ENCODE results near the gene RAPGEF1. TPM values are rescaled to one million over a fixed set of nuclear protein-coding genes. Genes with fewer than 3 reads are reported as not detected.
"Not testable (repeated sequence)": the region's sequence is repeated elsewhere in the genome, so short reads cannot be mapped to it uniquely, and the experiment has no call there.

The RAPGEF1 gene
- total and polyA plus RNA-seq, 7 donors = 14.4 to 58.2 (median 45.3) TPM

DNA sequence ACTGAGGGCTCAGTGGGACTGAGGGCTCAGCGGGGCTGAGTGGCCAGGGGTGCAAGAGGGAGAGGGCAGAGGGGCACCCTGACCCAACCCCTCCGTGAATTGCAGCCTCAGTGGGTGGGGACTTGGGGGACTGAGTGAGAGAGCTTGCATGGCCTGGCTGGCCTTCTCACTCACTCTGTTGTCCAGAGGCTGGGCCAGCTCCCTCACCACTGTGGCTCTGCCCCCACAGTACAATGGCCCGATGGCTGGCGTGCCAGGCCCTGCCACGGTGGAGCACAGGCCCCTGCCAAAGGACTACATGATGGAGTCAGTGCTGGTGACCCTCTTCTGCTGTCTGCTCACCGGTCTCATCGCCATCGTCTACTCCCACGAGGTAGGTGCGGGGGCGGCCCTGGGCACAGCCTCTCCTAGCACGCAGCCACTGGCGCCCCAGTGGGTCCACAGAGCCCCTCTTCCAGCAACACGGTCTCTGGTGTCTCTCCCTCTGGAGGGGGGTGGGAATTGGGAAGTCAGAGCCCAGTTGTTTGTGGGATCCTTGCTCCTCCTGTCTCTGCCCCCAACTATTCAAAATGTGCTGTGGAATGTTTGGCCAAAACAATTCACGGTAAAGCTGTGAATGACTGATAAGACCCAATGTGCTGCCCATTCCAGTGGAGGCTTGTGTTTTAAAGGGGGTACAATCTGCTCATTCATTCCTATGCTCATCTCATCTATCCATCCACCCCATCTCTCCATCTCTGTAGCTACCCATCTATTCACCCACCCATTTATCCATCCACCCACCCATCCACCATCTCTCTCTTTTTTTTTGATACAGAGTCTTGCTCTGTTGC lies 183.8 kb downstream of the RAPGEF1 start:
- 92 to 94% methylated on average over 15 of the region's 15 CpGs for WGBS, 2 donors
- TF ChIP-seq EP300 (IDR thresholded peaks at IDR 0.05) (no peak), POLR2A (IDR thresholded peaks at IDR 0.05) (no peak), POLR2AphosphoS5 (IDR thresholded peaks at IDR 0.05) (no peak)
- TF ChIP-seq, protein P1, sequence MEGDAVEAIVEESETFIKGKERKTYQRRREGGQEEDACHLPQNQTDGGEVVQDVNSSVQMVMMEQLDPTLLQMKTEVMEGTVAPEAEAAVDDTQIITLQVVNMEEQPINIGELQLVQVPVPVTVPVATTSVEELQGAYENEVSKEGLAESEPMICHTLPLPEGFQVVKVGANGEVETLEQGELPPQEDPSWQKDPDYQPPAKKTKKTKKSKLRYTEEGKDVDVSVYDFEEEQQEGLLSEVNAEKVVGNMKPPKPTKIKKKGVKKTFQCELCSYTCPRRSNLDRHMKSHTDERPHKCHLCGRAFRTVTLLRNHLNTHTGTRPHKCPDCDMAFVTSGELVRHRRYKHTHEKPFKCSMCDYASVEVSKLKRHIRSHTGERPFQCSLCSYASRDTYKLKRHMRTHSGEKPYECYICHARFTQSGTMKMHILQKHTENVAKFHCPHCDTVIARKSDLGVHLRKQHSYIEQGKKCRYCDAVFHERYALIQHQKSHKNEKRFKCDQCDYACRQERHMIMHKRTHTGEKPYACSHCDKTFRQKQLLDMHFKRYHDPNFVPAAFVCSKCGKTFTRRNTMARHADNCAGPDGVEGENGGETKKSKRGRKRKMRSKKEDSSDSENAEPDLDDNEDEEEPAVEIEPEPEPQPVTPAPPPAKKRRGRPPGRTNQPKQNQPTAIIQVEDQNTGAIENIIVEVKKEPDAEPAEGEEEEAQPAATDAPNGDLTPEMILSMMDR (IDR thresholded peaks at IDR 0.05) = no peak
- H3K4me3 ChIP-seq = no peak overlapping the region
- no peaks in the 10 kb centered on the region for H3K36me3 ChIP-seq
- no peaks in the 10 kb centered on the region for H3K9me3 ChIP-seq
- H3K4me1 ChIP-seq = no peaks in the 10 kb centered on the region
- DNase-seq = no peak
- intact Hi-C loops (cut with DNase I) = no loop called here
- H3K27ac ChIP-seq = no peak overlapping the region
- H3K27me3 ChIP-seq = peaks cover 13 to 44% (median 36%) of the 10 kb centered on the region in 3 donors

- WGBS, 2 donors = 40 to 84% methylated on average over 54 of the region's 54 CpGs
- H3K27me3 ChIP-seq = peaks cover 13 to 44% (median 36%) of the 10 kb centered on the region in 3 donors
These were observed 185.0 kb downstream of the RAPGEF1 start for GRCh38 chr9:131554843-131555351.

DNA sequence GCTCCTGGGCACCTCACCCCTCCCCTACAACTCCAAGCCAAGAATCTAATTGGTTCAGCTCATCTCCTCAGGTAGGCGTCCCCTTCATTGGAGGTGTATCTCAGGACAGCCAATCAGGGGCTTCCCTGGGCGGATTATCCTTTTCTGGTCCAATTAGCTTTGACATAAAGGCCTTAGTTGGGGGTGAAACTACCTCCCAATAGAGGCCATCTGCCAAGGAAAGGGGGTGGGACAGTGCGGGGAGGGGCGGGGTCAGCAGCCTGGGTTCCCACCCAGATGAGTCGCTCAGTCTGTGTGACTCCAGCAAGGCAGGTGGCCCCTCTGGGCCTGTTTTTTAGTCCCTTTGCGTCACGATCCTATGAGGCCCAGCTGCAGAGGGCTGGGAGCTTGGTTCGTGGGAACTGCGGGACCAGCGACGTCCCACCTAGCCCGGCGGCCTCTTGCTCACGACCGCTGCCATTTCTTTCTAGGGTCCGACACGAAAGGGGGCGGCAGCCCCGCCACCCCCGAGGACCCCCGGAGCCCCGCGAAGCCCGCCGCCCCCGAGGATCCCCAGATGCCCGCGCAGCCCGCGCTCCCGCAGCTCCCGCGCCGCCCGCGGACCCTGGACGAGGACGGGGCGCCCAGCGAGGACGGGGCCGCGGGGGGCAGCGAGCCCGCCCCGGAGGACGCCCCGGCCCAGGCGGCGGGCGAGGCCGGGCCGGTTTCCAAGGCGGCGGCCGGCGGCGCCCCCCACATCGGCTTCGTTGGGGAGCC lies 185.6 kb downstream of the RAPGEF1 start:
- Histone ChIP-seq H3K36me3 (no peaks in the 10 kb centered on the region), H3K4me1 (no peaks in the 10 kb centered on the region), H3K27ac (no peak overlapping the region), H3K9me3 (no peaks in the 10 kb centered on the region), H3K4me3 (no peak overlapping the region), H3K27me3 (peaks cover 13 to 50% (median 36%) of the 10 kb centered on the region in 3 donors)
- 45 to 85% methylated on average over 60 of the region's 60 CpGs for whole genome bisulfite sequencing, 2 donors
- intact Hi-C loops (cut with DNase I) = no loop called here
- DNase-seq = no peak
- TF ChIP-seq POLR2AphosphoS5 (IDR thresholded peaks at IDR 0.05) = no peak
- no peak for TF ChIP-seq POLR2A (IDR thresholded peaks at IDR 0.05)
- no peak for TF ChIP-seq EP300 (IDR thresholded peaks at IDR 0.05)
- TF ChIP-seq, protein P1 (IDR thresholded peaks at IDR 0.05) = no peak

More at GRCh38 chr9:131554843-131555351, 185.0 kb downstream of the RAPGEF1 start:
- Histone ChIP-seq H3K4me1 (no peaks in the 10 kb centered on the region), H3K36me3 (no peaks in the 10 kb centered on the region), H3K4me3 (no peak overlapping the region), H3K27ac (no peak overlapping the region), H3K9me3 (no peaks in the 10 kb centered on the region)
- intact Hi-C loops (cut with DNase I) = no loop called here
- no peak for TF ChIP-seq POLR2A (IDR thresholded peaks at IDR 0.05)
- TF ChIP-seq, protein P1 (IDR thresholded peaks at IDR 0.05) = no peak
- no peak for TF ChIP-seq POLR2AphosphoS5 (IDR thresholded peaks at IDR 0.05)
- TF ChIP-seq EP300 (IDR thresholded peaks at IDR 0.05) = no peak
- DNase-seq = no peak

DNA sequence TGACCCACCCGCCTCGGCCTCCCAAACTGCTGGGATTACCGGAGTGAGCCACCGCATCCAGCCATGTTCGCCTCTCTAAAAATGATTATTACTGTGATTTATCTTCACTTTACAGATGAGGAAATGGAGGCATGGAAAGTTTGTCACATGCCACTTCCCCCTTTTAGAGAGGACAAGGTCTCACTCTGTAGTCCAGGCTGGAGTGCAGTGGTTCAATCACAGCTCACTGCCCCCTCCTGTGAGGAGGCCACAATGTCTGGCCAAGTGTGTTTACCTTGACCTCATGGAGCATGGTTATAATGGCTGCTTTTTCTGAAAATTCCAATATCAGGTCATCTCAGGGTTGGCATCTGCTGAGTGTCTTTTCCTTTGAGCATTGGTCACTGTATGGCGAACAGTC lies 187.8 kb downstream of the RAPGEF1 start:
- no peak overlapping the region for H3K4me3 ChIP-seq
- TF ChIP-seq EP300 (IDR thresholded peaks at IDR 0.05) = no peak
- TF ChIP-seq, protein P1 (IDR thresholded peaks at IDR 0.05) = no peak
- TF ChIP-seq POLR2A (IDR thresholded peaks at IDR 0.05) = no peak
- TF ChIP-seq POLR2AphosphoS5 (IDR thresholded peaks at IDR 0.05) = no peak

DNA sequence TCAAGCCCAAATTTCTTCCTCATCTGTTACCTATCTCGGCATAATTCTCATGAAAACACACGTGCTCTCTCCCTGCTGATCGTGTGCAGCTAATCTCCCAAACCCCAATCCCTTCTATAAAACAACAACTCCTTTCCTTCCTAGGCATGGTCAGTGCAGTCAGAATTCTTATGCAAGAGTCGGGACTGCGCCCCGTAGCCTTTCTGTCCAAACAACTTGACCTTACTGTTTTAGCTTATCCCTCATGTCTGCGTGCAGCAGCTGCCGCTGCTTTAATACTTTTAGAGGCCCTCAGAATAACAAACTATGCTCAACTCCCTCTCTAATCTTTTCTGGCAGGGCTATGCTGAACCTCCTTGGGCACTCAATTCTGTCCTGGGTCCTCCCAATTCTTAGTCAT lies 189.4 kb downstream of the RAPGEF1 start:
- intact Hi-C loops (cut with DNase I); H3K4me3 ChIP-seq; H3K9me3 ChIP-seq; H3K36me3 ChIP-seq; DNase-seq; H3K27ac ChIP-seq: not testable (repeated sequence)
- H3K27me3 ChIP-seq = peaks cover 27 to 78% (median 47%) of the 10 kb centered on the region in 3 donors
- WGBS, 2 donors = 85 to 86% methylated on average over 8 of the region's 8 CpGs
- peaks cover 0 to 17% (median 17%) of the 10 kb centered on the region in 4 donors for H3K4me1 ChIP-seq

More for the DNA sequence above, 187.8 kb downstream of the RAPGEF1 start:
- Histone ChIP-seq H3K9me3 (no peaks in the 10 kb centered on the region), H3K27me3 (peaks cover 13 to 73% (median 44%) of the 10 kb centered on the region in 3 donors), H3K27ac (no peak overlapping the region), H3K36me3 (no peaks in the 10 kb centered on the region), H3K4me1 (peaks cover 0 to 2% (median 1%) of the 10 kb centered on the region in 4 donors)
- intact Hi-C loops (cut with DNase I) = no loop called here
- DNase-seq = no peak
- WGBS, 2 donors = 87 to 97% methylated on average over 6 of the region's 6 CpGs

- H3K27me3 ChIP-seq = peaks cover 23 to 77% (median 39%) of the 10 kb centered on the region in 3 donors
- H3K9me3 ChIP-seq; DNase-seq; H3K4me3 ChIP-seq; H3K27ac ChIP-seq; intact Hi-C loops (cut with DNase I); H3K36me3 ChIP-seq: not testable (repeated sequence)
- peaks cover 0 to 21% (median 19%) of the 10 kb centered on the region in 4 donors for H3K4me1 ChIP-seq
- WGBS, 2 donors = 91 to 94% methylated on average over 10 of the region's 10 CpGs
These were observed 190.7 kb downstream of the RAPGEF1 start for GRCh38 chr9:131549186-131549585.

All from sigmoid colon (tissue), 7 donors.